Retina (tissue), 1 donor: Measurements from ENCODE around the gene PPIL4.

Source experiments
- DNase-seq: peaks from one replicate; pipeline ENCODE4 v3.0.0-alpha.2; 2016

The PPIL4 gene

GRCh38 chr6:149545754-149546471 lies at the start of gene PPIL4:
PPIL4 (minus strand) TSS chr6:149546043; CDS start chr6:149546005, 38 bp downstream.
- DNase-seq = peak; percentile 99

GRCh38 chr6:149593408-149593807 lies 47.6 kb upstream of the PPIL4 start:
- no peak for DNase-seq

GRCh38 chr6:149592983-149593382 lies 47.1 kb upstream of the PPIL4 start:
- DNase-seq = no peak

DNA sequence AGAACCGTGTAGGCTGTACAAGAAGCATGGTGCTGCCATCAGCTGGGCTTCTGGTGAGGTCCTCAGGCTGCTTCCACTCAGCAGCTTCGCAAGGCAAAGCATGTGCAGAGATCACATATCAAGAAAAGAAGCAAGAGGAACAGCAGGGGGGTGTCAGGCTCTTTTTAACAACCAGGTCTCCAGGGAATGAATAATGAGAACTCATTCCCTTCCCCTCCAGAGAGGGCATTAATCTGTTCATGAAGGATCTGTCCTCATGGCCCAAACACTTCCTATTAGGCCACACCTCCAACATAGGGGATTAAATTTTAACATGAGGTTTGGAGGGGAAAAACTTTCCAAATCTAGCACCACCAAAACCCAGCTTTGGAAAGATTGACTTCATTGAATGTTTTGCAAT lies 40.3 kb upstream of the PPIL4 start:
- no peak for DNase-seq

GRCh38 chr6:149581349-149581748 lies 35.5 kb upstream of the PPIL4 start:
- no peak for DNase-seq

DNA sequence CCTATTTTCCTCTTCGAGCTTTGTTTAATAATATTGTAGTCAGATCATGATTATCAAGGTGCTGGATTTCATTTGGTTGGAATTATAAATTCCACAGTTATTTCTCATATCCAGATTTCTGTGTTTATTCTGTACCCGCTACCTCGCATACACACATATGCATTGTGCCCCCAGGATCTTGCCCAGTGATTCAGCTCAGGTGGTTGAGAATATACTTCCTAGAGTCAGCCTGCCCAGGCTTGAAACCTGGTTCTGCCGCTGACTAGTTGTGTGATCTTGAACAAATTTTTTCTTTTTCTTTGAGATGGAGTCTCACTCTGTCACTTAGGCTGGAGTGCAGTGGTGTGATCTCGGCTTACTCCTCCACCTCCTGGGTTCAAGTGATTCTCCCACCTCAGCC lies 35.0 kb upstream of the PPIL4 start:
- no peak for DNase-seq

DNA sequence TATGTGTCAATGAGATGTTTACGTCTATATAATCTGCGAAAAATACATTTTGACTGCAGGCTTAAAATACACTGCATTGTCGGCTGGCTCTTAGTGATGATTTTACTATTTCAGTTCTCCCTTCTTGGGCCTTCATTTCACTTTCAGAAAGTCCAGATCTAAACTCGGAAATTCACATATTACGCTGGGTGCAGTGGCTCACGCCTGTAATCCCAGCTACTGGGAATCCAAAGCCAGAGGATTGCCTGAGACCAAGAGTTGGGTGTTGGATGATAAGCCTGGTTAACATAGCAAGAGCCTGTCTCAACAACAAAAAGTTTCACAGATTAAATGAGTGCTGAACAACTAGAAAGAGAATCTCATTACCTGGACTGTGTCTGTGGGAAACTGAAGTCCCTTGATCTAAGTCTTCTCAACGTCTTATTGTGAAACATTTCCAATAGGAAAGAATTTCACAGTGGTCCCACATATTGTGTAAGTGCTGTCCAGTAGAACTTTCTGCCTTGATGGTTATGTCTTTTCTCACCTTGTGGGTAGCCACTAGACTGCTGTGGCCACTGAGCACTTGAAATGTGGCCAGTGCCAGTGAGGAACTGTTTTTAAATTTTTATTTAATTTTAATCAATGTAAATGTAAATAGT lies 22.2 kb upstream of the PPIL4 start:
- DNase-seq = no peak

- DNase-seq = no peak
These were observed 21.3 kb upstream of the PPIL4 start for GRCh38 chr6:149567194-149567586.

- DNase-seq = peak; percentile 93
These were observed 20.8 kb upstream of the PPIL4 start for GRCh38 chr6:149566410-149567193.

GRCh38 chr6:149565527-149566409 lies 19.9 kb upstream of the PPIL4 start, which contains the start of gene GINM1:
GINM1 (plus strand) TSS chr6:149566375; CDS start chr6:149566415, 40 bp downstream.
- DNase-seq = peak; percentile 81

GRCh38 chr6:149563928-149564325 lies 18.1 kb upstream of the PPIL4 start:
- DNase-seq = no peak

- no peak for DNase-seq
These were observed 17.5 kb upstream of the PPIL4 start for GRCh38 chr6:149563203-149563927.

- no peak for DNase-seq
These were observed 14.9 kb upstream of the PPIL4 start for GRCh38 chr6:149560736-149561135.

DNA sequence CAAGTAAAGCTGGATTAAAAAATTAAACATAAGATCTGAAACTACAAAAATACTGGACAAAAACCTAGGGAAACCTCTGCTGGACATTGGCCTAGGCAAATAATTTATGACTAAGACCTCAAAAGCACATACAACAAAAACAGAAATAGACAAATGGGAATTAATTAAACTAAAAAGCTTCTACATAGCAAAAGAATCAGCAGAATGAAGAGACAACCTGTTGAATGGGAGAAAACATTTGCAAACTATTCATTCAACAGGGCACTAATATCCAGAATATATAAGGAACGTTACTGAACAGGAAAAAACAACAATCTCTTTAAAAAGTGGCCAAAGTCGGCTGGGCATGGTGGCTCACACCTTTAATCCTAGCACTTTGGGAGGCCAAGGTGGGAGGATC lies 13.5 kb upstream of the PPIL4 start:
- no peak for DNase-seq

DNA sequence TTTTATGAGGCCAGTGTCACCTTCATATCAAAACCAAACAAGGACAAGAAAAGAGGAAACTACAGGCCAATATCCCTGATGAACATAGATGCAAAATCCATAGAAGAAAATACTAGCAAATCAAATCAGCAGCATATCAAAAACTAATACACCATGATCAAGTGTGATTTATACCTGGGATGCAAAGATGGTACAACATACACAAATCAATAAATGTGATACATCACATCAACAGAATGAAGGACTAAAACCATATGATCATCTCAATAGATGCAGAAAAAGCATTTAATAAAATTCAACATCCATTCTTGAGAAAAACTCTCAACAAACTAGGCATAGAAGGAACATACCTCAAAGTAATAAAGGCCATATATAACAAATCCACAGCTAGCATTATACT lies 12.2 kb upstream of the PPIL4 start:
- DNase-seq = no peak

- no peak for DNase-seq
These were observed 6.1 kb upstream of the PPIL4 start for GRCh38 chr6:149551920-149552319.

GRCh38 chr6:149545258-149545753 lies 537 bp downstream of the PPIL4 start:
- no peak for DNase-seq

GRCh38 chr6:149544646-149545257 lies 1.1 kb downstream of the PPIL4 start:
- DNase-seq = no peak

GRCh38 chr6:149541139-149541538 lies 4.7 kb downstream of the PPIL4 start:
- no peak for DNase-seq

- no peak for DNase-seq
These were observed 11.1 kb downstream of the PPIL4 start for GRCh38 chr6:149534742-149535141.

- DNase-seq = no peak
These were observed 16.2 kb downstream of the PPIL4 start for GRCh38 chr6:149529650-149530049.
